DLD1 (cell line): Measurements from ENCODE around the gene GCLC.

Experiments
- in situ Hi-C: cut with HindIII; loops from 2 replicates; pipeline ENCODE4 v1.10.0; 2017; ENCODE audit warnings: low sequenced_read_pairs

GCLC gene

DNA sequence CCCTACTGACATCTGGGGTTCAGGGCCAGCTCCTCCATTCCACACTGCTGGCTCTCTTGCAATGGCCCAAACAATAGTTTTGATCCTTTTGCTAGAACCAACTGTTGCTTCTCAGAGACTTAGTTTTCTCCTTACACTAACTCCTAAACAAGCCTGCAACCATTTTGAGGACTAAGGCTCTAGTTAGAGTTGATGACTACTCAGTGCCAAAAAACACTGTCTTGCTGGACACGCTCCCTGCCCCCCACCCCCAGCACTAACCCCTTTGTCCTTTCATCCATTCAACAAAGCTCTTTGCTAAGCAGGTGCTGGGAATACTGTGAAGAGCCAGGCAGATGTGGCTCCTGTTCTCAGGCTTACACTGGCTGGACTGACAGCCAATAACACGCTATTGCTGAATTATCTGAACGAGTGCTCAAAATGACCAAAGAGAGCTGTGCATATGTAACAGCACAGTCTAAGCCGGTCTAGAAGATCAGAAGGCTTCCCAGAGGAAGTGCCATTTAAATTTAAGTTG, 17.6 kb downstream of the GCLC start:
- in situ Hi-C loops, result no loop called here

DNA sequence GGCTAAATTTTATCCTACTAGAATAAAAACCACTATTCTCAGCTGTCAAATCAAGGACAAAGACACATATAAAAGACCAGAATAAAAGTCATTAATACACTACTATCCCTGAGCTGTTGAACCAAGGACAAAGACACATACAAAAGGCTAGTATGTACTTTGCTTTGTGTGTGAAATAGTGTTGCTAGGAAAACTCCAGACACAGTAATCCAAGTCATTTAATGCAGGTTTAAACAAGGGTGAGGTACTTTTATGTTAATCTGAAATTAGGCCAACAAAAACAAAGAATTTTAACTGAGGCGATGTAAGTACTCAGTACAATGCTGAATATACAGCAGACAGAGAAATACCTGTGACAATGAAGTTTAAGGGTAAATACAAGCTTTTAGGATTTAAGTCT, 18.9 kb downstream of the GCLC start:
- in situ Hi-C loops, result no loop called here

DNA sequence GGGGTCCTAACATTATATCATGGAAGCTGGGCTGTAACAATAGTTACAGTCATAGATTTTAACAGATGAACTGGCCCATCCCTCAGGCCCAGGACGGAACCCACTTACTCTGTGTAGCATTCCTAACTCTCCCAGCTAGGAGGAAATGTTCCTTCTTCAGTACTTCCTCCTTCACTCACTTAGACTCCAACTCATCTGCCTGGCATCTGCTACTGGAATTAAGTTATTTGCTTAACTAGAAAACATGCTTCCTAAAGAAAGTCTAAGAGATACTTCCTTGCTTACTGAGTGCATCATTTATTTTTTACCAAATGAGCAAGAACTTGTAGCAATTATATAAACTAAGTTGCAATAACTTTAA, 20.5 kb downstream of the GCLC start:
- in situ Hi-C loops, result loop anchor here (25.0 kb wide), 1 partner anchor 138 kb away; the partner anchor contains the start of gene KLHL31

DNA sequence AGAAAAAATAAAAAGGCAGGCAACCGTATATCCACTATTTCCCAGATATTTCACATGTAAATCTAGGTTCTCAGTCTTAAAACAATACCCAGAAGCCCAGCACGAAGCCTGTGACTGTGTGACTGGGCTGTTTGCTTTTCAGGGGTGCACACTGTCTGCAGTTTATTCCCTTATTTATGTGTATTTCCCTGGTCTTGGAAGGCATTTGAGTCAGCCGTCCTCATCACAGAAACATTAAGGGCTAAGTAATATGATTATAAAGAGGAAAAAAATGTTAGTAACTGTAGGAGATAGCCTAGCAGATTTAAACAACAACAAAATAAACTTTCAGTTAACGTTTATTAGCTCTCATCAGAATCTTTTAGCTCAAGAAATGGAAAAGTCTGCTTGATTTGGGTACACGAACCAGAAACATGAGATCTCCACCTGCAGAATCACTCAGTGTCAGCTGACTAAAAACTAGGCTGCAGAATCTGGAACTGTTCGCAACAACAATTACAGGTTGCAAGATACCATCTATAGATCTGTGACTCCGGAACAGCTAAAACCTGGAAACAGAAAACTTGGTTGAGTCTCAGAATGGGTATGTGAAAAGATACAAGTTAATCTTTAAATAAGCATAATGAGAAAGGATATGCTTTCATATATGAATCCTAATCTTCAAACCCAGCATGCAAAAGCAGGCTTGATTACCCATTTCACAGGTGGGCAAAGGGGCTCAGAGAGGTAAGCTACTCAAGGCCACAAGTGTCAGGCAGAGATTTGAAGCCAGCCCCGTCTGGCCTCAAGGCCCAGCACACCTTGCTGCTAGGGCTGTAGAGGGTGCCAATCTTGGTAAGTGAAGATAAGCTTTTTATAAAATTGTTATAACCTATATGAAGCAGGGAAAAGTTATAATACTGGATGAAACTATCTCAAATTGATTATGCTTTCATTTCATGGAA, 21.1 kb downstream of the GCLC start:
- in situ Hi-C loops, result loop anchor here (25.0 kb wide), 1 partner anchor 139 kb away; the partner anchor contains the start of gene KLHL31

DNA sequence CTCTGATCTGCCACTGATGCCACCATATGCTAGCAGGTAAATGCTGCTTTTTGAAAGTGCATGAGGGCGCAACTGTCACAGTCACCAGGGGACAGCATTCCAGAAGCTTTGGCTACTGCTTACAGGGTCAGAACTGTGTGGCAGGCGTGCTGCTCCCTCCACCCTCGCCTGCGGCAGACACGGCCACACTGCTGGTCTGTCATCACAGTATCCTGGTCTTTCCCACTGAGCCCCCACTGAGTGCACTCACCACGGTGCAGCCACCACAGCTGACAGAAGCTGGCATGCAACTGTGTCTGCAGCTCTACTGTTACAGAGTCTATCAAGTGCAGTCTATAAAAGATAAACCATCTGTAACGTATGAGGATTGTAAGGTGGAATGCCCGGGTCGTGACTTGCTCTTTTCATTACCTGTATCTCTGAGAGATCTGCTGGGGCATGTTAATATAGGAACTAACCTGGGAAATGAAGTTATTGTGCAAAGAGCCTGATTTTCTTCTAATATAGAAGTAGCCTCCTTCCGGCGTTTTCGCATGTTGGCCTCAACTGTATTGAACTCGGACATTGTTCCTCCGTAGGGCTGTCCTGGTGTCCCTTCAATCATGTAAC, 24.5 kb downstream of the GCLC start:
- in situ Hi-C loops, result loop anchor here (25.0 kb wide), 1 partner anchor 142 kb away; the partner anchor contains the start of gene KLHL31

DNA sequence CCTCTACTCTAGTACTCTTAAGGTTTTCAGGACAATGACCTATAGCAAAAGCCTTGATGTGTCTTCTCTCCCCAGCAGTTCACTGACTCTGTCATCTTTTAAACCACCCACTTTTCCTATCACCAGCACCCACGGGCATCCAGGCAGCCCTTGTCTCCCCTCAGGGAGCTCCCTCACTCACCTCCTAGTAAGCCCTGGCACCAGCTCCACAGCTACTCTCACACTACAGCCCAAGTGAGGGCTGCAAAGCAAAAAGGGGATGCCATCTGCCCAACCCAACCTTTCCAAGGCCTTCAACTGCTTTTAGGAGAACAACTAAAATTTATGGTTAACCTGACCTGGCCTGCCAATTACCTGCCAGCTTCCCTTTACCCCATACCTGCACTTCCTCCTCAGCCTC, 26.0 kb downstream of the GCLC start:
- in situ Hi-C loops, result loop anchor here (25.0 kb wide), 1 partner anchor 143 kb away; the partner anchor contains the start of gene KLHL31

DNA sequence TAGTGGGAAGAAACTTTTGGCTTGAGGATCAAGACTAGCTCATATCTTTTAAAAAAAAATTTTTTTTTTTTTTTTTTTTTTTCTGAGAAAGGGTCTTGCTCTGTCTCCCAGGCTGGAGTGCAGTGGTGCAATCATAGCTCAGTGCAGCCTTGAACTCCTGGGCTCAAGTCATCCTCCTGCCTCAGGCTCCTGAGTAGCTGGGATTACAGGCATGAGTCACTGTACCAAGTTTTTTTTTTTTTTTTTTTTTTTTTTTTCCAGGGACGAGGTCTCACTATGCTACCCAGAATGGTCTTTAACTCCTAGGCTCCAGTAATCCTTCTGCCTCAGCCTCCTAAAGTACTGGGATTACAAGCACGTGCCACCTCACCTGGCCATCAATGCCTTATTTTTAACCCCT, 27.9 kb downstream of the GCLC start:
- in situ Hi-C loops, result loop anchor here (25.0 kb wide), 1 partner anchor 145 kb away; the partner anchor contains the start of gene KLHL31

DNA sequence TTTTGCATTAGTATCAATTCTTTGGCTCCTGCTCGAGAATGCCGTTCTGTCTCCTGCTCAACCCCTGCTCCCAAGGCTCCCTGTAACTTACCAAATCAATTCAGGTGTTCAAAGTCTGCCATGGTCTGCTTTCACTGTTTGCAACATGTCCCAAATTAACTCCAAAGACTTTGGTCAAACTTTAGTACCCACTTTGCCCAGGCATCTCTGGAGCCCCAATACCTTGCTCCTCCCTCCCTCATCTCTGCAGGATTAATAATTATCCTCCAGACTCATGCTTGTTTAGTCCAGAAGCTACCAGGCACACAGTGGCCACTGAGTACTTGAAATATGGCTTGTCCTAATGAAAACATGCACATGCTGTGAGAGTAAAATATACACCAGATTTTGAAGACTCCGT, 30.2 kb downstream of the GCLC start:
- in situ Hi-C loops, result loop anchor here (25.0 kb wide), 1 partner anchor 148 kb away; the partner anchor contains the start of gene KLHL31

DNA sequence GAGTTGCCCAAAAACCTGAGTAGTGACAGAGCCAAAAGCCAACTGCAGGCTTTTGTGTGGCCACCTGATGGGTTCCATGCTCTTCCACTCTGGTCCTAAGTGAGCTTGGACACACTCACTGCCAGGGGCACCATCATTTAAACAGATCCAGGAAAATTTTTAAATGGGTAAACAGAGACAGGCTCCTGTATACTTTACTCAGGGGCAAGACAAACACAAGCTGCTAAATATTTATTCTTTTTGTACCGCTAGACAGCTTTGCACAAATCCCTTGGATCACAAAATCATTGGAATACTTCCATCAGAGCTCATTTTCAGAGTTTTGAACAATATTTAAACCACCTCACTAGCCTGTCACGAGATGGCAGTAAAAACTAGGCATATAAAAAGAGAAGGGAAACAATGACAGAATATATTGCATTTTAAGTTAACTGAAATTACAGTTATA, 31.4 kb downstream of the GCLC start:
- in situ Hi-C loops, result loop anchor here (25.0 kb wide), 1 partner anchor 149 kb away; the partner anchor contains the start of gene KLHL31

DNA sequence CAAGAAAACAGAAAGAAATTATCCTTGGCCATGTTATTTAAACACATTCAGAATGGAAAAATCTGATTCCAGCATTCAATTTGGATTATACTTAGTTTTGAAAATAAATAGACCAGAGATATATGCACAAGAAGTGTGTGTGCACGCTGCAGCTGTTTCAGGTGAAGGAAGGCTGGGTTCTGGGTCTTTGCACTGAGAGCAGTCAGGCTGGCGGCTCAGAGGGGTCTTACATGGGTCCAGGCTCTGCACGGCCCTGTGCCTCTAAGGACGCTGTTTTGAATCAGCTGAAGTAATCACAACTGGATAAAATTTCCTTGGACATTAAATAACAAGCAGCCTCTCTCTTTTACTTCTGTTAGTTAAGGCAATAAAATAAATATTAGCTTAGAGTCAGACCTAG, 31.8 kb downstream of the GCLC start:
- in situ Hi-C loops, result loop anchor here (25.0 kb wide), 1 partner anchor 149 kb away; the partner anchor contains the start of gene KLHL31

DNA sequence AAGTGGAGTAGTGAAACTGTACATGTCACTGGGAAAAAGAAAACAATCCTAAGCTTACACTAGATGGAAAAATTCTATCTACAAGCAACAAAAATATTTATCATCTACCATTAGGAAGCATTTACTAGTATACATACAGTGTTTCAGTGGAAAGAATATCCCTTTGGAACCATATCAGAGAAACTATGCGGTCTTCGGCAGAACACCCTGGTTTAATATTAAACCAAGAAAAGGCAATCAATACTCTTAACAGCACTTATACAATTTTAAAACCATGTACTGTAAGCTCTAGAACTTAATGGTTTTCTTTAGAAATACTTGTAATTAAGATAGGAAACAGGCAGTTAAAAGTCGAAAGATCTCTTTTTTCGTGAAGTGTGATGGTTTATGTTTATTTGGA, 32.3 kb downstream of the GCLC start:
- in situ Hi-C loops, result loop anchor here (25.0 kb wide), 1 partner anchor 150 kb away; the partner anchor contains the start of gene KLHL31

DNA sequence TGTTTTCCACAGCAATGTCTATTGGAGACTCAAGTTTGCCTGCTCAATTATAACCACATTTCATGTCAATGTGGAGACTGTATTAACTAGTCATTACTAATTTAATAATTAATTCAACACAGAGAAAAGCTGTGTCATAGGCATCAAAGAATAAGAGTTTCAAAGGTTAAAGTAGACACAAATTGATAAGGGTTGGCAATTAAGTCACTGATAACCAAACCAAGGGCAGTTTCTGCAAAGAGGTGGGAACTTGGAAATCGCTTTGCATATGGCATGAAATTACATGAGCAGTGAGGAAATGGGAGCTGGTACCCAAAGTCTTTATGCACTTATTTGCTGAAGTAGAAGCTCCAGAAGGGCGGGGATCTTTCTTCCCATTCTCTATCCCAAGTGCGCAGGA, 34.2 kb downstream of the GCLC start:
- in situ Hi-C loops, result loop anchor here (25.0 kb wide), 1 partner anchor 152 kb away; the partner anchor contains the start of gene KLHL31

DNA sequence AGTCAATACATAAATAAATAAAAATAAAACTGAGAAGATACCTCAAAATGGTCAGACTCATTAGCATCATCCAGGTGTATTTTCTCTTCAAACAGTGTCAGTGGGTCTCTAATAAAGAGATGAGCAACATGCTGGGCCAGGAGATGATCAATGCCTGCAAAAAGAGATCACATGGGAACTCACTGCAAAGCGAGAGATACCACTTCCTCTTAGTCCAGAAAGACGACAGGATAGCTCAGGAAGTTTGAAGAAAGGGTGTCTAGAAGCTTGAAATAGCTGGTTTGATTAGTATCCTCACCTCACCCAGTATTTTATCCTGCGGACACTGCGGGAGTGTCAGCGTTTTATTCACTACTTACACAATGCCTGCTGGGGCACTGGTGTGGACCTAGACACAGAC, 38.0 kb downstream of the GCLC start:
- in situ Hi-C loops, result loop anchor here (10.0 to 25.0 kb wide), 2 partner anchors 78 to 155 kb away; partner anchors contain the start of gene KLHL31

DNA sequence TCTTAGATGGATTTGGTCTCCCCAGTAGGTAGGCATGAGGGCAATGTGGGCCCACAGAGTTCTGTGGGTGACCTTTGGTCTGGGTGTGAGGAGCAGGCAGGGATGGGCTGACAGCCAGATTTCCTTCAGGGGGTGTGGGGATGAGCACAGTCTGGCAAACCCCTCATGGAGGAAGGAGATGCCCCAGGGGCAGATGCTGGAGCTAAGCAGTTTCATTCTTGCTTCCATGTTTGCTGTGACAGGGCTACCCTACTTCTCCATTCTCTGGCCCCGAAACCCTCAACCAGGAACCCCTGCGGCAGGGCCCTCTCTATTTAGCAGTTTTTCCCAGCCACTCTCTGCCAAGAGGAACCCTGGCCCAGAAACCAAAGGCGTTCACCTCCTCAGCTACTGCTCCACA, 40.4 kb downstream of the GCLC start:
- in situ Hi-C loops, result loop anchor here (10.0 to 25.0 kb wide), 2 partner anchors 80 to 158 kb away; partner anchors contain the start of gene KLHL31

DNA sequence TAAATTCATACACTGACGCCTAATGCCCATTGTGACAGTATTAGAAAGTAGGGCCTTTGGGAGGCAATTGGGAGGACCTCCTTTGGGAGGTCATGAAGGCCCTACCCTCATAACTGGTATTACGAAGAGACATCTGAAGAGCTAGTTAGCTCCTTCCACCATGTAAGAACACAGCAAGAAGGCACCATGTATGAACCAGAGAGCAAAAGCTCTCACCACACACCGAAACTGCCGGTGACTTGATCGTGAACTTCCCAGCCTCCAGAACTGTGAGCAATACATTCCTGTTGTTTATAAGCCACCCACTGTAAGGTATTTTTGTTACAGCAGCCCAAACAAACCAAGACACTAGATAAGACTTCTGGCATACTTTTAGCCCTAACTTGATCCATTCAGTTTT, 41.8 kb downstream of the GCLC start:
- in situ Hi-C loops, result loop anchor here (10.0 to 25.0 kb wide), 2 partner anchors 82 to 159 kb away; partner anchors contain the start of gene KLHL31

DNA sequence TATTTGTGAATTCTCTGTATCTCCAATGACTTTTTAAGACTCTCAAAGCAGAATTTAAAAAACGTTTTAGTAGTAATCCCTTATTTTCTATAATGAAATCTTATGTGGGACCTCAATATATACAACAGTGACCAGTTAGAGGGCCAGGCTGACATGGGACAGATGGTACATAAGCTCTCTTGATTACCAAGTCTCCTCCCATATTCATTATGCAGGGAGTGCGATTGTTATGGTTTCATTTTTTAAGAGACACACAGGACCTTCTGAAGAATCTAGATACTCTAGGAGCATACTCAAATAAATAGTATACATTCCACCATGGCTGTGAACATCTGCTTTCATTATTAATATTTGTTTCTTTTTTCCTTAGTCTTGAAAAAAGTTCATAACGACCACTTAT, 43.5 kb downstream of the GCLC start:
- in situ Hi-C loops, result loop anchor here (10.0 to 25.0 kb wide), 2 partner anchors 83 to 161 kb away; partner anchors contain the start of gene KLHL31

DNA sequence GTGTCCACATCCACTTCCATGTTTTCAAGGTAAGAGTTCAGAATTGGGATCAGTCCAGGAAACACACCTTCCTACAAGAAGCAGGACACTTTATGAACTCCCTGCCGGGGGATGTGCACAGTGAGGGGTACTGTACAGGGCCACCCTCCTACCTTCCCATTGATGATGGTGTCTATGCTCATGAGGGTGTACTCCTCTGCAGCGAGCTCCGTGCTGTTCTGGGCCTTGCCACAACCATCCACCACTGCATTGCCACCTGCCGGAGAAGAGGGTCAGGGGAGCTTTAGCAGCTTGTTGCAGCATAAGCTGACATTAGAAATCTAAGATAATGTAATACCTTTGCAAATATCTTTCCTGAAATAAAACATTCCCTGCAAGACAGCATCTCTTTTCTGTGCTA, 44.8 kb downstream of the GCLC start:
- in situ Hi-C loops, result loop anchor here (10.0 to 25.0 kb wide), 2 partner anchors 85 to 162 kb away; partner anchors contain the start of gene KLHL31

DNA sequence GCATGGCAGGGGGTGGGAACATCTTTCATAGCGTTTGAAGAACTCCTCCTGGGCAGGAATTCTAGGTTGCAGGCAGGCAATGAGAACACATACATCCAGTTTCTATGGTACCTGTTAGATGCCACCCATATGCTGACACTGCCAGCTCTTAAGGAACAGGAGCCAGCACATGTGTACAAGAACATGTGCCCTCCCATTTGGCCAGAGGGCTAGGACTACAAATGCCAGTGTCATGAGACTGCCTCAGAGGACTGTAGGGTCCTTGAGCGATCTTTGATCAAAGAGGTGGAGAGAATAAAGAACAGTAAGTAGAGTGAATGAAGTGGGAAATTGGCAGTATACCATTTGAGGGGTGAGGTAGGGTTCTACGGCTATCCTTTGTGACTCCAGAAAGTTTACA, 45.8 kb downstream of the GCLC start:
- in situ Hi-C loops, result no loop called here

DNA sequence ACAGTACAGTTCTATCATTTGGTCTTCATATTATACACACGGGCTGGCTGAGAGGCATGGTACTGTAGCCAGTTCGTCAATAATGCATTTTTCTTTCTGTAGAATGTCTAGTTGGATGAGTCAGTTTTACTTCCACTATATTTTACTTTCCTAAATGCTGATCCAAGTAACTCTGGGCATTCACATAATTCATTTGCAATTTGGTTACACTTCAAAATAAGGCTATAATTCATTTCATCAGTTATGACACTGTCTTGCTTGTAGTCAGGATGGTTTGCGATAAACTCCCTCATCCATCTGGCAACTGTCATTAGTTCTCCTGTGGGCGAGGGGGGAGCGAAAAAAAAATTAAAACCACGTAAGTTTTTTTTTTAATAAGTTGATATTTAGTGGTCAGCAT, 46.3 kb downstream of the GCLC start:
- in situ Hi-C loops, result no loop called here

DNA sequence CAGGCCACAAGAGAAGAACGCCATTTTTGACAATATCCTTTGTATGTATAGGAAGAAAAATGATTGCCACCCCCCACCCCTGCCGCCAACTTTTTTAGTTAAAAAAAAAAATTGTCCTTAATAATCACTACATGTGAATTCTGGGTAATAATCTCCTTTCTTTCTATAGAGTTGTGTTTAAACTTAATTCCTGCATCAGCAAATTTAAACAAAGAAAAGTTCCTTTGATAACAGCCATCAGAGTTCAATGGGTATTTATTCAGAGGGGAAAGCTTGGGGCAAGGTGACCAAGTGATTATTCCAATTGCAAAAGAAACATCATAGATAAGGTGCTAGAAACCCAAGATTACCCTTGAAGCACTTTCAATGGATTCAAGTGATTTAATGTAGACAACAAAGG, 47.0 kb downstream of the GCLC start:
- in situ Hi-C loops, result no loop called here
